Measurements from ENCODE around the gene SIKE1. TPM values are rescaled to one million over a fixed set of nuclear protein-coding genes. Genes with fewer than 3 reads are reported as not detected.

SIKE1 gene
- total and polyA plus RNA-seq, 2 donors from 2014 or later: 21.2 to 36.8 TPM

GRCh38 chr1:114753143-114753542 is 27.3 kb downstream of the SIKE1 start:
- no peaks in the 10 kb centered on the region for H3K27me3 ChIP-seq (ENCODE audit: control insufficient read depth, insufficient read depth, low read length)
- TF ChIP-seq, protein P1, sequence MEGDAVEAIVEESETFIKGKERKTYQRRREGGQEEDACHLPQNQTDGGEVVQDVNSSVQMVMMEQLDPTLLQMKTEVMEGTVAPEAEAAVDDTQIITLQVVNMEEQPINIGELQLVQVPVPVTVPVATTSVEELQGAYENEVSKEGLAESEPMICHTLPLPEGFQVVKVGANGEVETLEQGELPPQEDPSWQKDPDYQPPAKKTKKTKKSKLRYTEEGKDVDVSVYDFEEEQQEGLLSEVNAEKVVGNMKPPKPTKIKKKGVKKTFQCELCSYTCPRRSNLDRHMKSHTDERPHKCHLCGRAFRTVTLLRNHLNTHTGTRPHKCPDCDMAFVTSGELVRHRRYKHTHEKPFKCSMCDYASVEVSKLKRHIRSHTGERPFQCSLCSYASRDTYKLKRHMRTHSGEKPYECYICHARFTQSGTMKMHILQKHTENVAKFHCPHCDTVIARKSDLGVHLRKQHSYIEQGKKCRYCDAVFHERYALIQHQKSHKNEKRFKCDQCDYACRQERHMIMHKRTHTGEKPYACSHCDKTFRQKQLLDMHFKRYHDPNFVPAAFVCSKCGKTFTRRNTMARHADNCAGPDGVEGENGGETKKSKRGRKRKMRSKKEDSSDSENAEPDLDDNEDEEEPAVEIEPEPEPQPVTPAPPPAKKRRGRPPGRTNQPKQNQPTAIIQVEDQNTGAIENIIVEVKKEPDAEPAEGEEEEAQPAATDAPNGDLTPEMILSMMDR (IDR thresholded peaks at IDR 0.05; ENCODE audit: borderline replicate concordance, extremely low read depth, insufficient read depth): no peak
- peaks cover 3 to 14% (median 8%) of the 10 kb centered on the region in 3 donors for H3K36me3 ChIP-seq (ENCODE audit: control insufficient read depth in 2 of 3, insufficient read depth in 3 of 3, low read length in 3 of 3)
- H3K9ac ChIP-seq (ENCODE audit: low read length in 3 of 3): no peak overlapping the region
- H3K4me3 ChIP-seq (ENCODE audit: low read length in 3 of 3): no peak overlapping the region
- DNase-seq (no peak), FAIRE-seq (no peak)
- no peak overlapping the region for H3K27ac ChIP-seq (ENCODE audit: low read depth in 2 of 2, low read length in 2 of 2)
- H3K4me1 ChIP-seq (ENCODE audit: control insufficient read depth in 2 of 3, insufficient read depth in 2 of 3, low read depth in 1 of 3, low read length in 3 of 3): peaks cover under 1 to 44% (median 30%) of the 10 kb centered on the region in 3 donors
- intact Hi-C loops (cut with DNase I): no loop called here
- H3K9me3 ChIP-seq (ENCODE audit: control insufficient read depth in 2 of 3, insufficient read depth in 1 of 3, low read length in 3 of 3): no peaks in the 10 kb centered on the region

GRCh38 chr1:114750780-114751179 is 29.7 kb downstream of the SIKE1 start:
- peaks cover 0 to 35% (median 29%) of the 10 kb centered on the region in 3 donors for H3K4me1 ChIP-seq (ENCODE audit: control insufficient read depth in 2 of 3, insufficient read depth in 2 of 3, low read depth in 1 of 3, low read length in 3 of 3)
- TF ChIP-seq, protein P1 (IDR thresholded peaks at IDR 0.05; ENCODE audit: borderline replicate concordance, extremely low read depth, insufficient read depth): no peak
- H3K36me3 ChIP-seq (ENCODE audit: control insufficient read depth in 2 of 3, insufficient read depth in 3 of 3, low read length in 3 of 3): peaks cover 6 to 14% (median 8%) of the 10 kb centered on the region in 3 donors
- no peaks in the 10 kb centered on the region for H3K9me3 ChIP-seq (ENCODE audit: control insufficient read depth in 2 of 3, insufficient read depth in 1 of 3, low read length in 3 of 3)
- DNase-seq (peak in 3 of 5 donors; percentile 10 to 35 (median 33)), FAIRE-seq (no peak)
- no peak overlapping the region for H3K27ac ChIP-seq (ENCODE audit: low read depth in 2 of 2, low read length in 2 of 2)
- H3K27me3 ChIP-seq (ENCODE audit: control insufficient read depth, insufficient read depth, low read length): no peaks in the 10 kb centered on the region
- peak overlapping the region in 1 of 3 donors; percentile 6 for H3K4me3 ChIP-seq (ENCODE audit: low read length in 3 of 3)
- no peak overlapping the region for H3K9ac ChIP-seq (ENCODE audit: low read length in 3 of 3)
- intact Hi-C loops (cut with DNase I): no loop called here

DNA sequence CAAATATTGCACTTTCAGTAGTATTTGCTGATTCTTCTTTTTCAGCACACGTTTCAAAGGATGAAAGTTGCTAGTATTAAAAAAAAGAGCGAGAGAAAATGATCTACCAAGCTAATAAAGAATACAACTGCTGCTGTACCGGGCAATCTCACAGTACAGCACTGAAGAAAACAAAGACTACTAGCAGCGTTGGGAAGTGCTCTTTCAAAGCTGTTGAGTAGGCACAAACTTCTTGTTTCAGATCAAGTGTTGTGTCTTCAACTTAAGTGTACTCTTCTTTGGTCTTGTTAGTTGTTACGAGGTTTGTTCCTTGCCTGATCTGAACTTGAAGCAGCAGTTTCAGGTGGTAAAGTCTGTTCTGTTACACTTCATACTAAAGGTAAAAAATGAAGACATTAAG is 30.6 kb downstream of the SIKE1 start:
- TF ChIP-seq, protein P1 (IDR thresholded peaks at IDR 0.05; ENCODE audit: borderline replicate concordance, extremely low read depth, insufficient read depth): no peak
- Histone ChIP-seq H3K4me3 (ENCODE audit: low read length in 3 of 3) (no peak overlapping the region), H3K4me1 (ENCODE audit: control insufficient read depth in 2 of 3, insufficient read depth in 2 of 3, low read depth in 1 of 3, low read length in 3 of 3) (peaks cover 0 to 26% (median 21%) of the 10 kb centered on the region in 3 donors), H3K36me3 (ENCODE audit: control insufficient read depth in 2 of 3, insufficient read depth in 3 of 3, low read length in 3 of 3) (peaks cover 6 to 14% (median 8%) of the 10 kb centered on the region in 3 donors), H3K9ac (ENCODE audit: low read length in 3 of 3) (no peak overlapping the region), H3K9me3 (ENCODE audit: control insufficient read depth in 2 of 3, insufficient read depth in 1 of 3, low read length in 3 of 3) (no peaks in the 10 kb centered on the region), H3K27ac (ENCODE audit: low read depth in 2 of 2, low read length in 2 of 2) (no peak overlapping the region), H3K27me3 (ENCODE audit: control insufficient read depth, insufficient read depth, low read length) (no peaks in the 10 kb centered on the region)
- DNase-seq (no peak), FAIRE-seq (no peak)
- intact Hi-C loops (cut with DNase I): no loop called here

Data from kidney (tissue), 14 donors.